Measurements from ENCODE around the gene TBX3.

TBX3 gene

GRCh38 chr12:114693059-114693531, 9.1 kb upstream of the TBX3 start:
- no peak overlapping the region for H3K4me3 Mint-ChIP-seq
- peaks cover 99% of the 10 kb centered on the region for H3K27me3 Mint-ChIP-seq
- DNase-seq (ENCODE audit: low spot score in 2 of 2) (no peak), ATAC-seq (replicated peaks; ENCODE audit: extremely low read depth, poor library complexity, severe bottlenecking) (no peak)
- H3K27ac Mint-ChIP-seq (ENCODE audit: low read depth), result no peak overlapping the region
- H3K9me3 Mint-ChIP-seq, result no peaks in the 10 kb centered on the region
- H3K4me1 Mint-ChIP-seq, result no peaks in the 10 kb centered on the region
- H3K36me3 Mint-ChIP-seq (ENCODE audit: insufficient read depth), result no peaks in the 10 kb centered on the region

GRCh38 chr12:114692186-114693058, 8.4 kb upstream of the TBX3 start:
- ATAC-seq (replicated peaks; ENCODE audit: extremely low read depth, poor library complexity, severe bottlenecking), result no peak
- Mint-ChIP-seq H3K4me3 (no peak overlapping the region), H3K36me3 (ENCODE audit: insufficient read depth) (no peaks in the 10 kb centered on the region), H3K9me3 (no peaks in the 10 kb centered on the region), H3K27ac (ENCODE audit: low read depth) (no peak overlapping the region), H3K4me1 (no peaks in the 10 kb centered on the region), H3K27me3 (peaks cover 97% of the 10 kb centered on the region)
- no peak for DNase-seq (ENCODE audit: low spot score in 2 of 2)

GRCh38 chr12:114691763-114692185, 7.8 kb upstream of the TBX3 start:
- Mint-ChIP-seq H3K27me3 (peaks cover 97% of the 10 kb centered on the region), H3K27ac (ENCODE audit: low read depth) (no peak overlapping the region), H3K4me1 (no peaks in the 10 kb centered on the region), H3K4me3 (no peak overlapping the region), H3K36me3 (ENCODE audit: insufficient read depth) (no peaks in the 10 kb centered on the region), H3K9me3 (no peaks in the 10 kb centered on the region)
- ATAC-seq (replicated peaks; ENCODE audit: extremely low read depth, poor library complexity, severe bottlenecking), result no peak
- no peak for DNase-seq (ENCODE audit: low spot score in 2 of 2)

GRCh38 chr12:114691196-114691595, 7.2 kb upstream of the TBX3 start:
- H3K27me3 Mint-ChIP-seq, result peaks cover 98% of the 10 kb centered on the region
- no peak overlapping the region for H3K27ac Mint-ChIP-seq (ENCODE audit: low read depth)
- no peaks in the 10 kb centered on the region for H3K9me3 Mint-ChIP-seq
- no peaks in the 10 kb centered on the region for H3K36me3 Mint-ChIP-seq (ENCODE audit: insufficient read depth)
- no peaks in the 10 kb centered on the region for H3K4me1 Mint-ChIP-seq
- DNase-seq (ENCODE audit: low spot score in 2 of 2) (no peak), ATAC-seq (replicated peaks; ENCODE audit: extremely low read depth, poor library complexity, severe bottlenecking) (no peak)
- H3K4me3 Mint-ChIP-seq, result no peak overlapping the region

GRCh38 chr12:114690267-114691135, 6.5 kb upstream of the TBX3 start:
- Mint-ChIP-seq H3K36me3 (ENCODE audit: insufficient read depth) (no peaks in the 10 kb centered on the region), H3K9me3 (no peaks in the 10 kb centered on the region), H3K27ac (ENCODE audit: low read depth) (no peak overlapping the region), H3K27me3 (peaks cover 98% of the 10 kb centered on the region), H3K4me3 (no peak overlapping the region), H3K4me1 (no peaks in the 10 kb centered on the region)
- DNase-seq (ENCODE audit: low spot score in 2 of 2) (no peak), ATAC-seq (replicated peaks; ENCODE audit: extremely low read depth, poor library complexity, severe bottlenecking) (no peak)

DNA sequence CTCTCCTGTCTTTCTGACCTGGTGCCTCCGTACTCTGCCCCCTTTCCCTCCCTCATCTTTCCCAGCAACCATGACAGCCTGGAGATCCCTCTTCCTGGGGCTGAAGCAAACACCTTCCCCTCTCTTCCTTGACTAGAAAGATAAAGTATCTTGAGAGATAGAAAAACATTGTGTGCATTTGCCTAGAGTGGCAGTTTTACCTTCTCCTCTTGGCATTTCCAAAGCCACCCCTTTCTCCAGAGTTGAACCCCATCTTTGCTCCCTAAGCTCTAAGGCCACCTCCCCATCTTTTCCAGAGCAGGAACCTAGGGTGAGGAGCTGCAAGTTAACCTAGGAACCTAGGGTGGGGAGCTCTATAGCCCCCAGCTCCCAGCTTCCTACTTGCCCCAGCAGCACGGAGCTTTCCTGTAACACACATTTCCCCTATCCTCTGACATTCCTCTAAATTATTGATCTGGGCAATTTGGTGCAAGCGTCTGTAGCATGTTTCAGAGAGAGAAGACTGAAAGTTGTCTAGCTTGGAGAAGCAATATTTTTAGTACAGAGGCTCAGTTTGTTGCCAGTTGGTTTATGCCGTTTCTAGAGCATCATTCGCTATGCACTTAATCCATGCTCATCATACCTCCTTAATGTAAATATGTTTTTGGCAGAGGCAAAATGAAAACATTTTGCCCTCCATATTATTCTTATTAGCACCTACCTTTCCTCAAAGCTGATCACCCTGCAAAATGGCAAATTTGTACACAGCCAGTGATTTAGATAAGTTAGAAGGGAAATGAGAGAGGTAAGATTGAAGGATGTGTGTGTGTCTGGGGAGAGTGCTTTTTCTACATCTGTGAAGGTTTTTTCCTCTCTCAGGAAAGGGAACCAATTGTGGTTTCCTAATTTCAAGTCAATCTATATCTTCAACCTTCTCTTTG, 5.4 kb upstream of the TBX3 start:
- DNase-seq (ENCODE audit: low spot score in 2 of 2) (no peak), ATAC-seq (replicated peaks; ENCODE audit: extremely low read depth, poor library complexity, severe bottlenecking) (no peak)
- H3K36me3 Mint-ChIP-seq (ENCODE audit: insufficient read depth), result no peaks in the 10 kb centered on the region
- H3K9me3 Mint-ChIP-seq, result no peaks in the 10 kb centered on the region
- H3K27me3 Mint-ChIP-seq, result peaks cover 98% of the 10 kb centered on the region
- no peak overlapping the region for H3K27ac Mint-ChIP-seq (ENCODE audit: low read depth)
- peaks cover under 1% of the 10 kb centered on the region for H3K4me1 Mint-ChIP-seq
- no peak overlapping the region for H3K4me3 Mint-ChIP-seq

DNA sequence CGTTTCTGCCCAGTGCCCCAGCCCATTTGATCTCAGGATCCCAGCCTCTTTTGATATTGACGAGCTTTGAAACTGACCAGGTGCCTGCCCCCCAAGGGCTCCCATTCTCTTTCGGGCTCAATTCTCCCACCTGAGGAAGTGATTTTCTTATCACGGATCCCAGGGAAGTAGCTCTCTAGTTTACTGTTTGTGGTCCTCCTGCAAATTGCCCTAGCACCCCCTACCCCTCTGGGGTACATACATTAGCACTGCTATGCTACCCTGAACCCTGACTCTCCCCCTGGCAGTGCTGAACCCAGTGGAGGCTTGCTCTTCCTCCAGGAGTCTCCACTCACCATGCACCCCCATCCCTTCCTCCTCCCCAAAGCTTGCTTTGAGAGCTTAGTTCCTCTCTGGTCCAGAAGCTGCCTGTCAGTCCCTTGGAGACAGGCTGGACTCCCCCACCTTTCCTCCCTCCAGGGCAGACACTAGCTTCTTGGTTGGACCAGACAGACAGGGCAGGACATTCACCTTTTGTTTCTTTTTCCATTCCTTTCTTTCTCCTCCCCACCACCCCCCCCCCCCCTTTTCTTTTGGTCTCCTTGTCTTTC, 4.4 kb upstream of the TBX3 start:
- Mint-ChIP-seq H3K36me3 (ENCODE audit: insufficient read depth) (peaks cover 6% of the 10 kb centered on the region), H3K4me3 (no peak overlapping the region), H3K27ac (ENCODE audit: low read depth) (no peak overlapping the region), H3K27me3 (peaks cover 98% of the 10 kb centered on the region), H3K4me1 (peaks cover 10% of the 10 kb centered on the region), H3K9me3 (no peaks in the 10 kb centered on the region)
- no peak for DNase-seq (ENCODE audit: low spot score in 2 of 2)
- no peak for ATAC-seq (replicated peaks; ENCODE audit: extremely low read depth, poor library complexity, severe bottlenecking)

DNA sequence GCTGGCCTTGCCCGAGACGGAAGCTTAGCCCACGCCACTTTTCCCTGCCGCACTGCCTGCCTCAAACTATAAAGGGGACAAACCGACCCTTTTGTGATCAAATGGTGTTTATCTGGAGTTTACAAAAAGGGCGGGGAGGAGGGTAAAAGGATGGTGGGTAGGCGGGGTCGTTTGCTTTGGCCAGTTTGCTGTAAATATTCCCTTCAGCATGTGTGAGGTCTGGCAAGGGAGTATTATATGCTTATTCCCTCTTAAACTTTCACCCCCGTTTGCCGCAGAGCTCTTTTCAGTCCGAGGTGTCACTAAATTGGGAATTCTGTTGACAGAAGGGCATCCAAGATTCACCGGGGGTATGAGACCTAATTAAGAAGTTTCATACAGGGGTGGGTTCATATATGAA, 3.8 kb upstream of the TBX3 start:
- peaks cover 16% of the 10 kb centered on the region for H3K4me1 Mint-ChIP-seq
- no peaks in the 10 kb centered on the region for H3K9me3 Mint-ChIP-seq
- H3K27ac Mint-ChIP-seq (ENCODE audit: low read depth), result no peak overlapping the region
- no peak for DNase-seq (ENCODE audit: low spot score in 2 of 2)
- no peak for ATAC-seq (replicated peaks; ENCODE audit: extremely low read depth, poor library complexity, severe bottlenecking)
- H3K36me3 Mint-ChIP-seq (ENCODE audit: insufficient read depth), result peaks cover 6% of the 10 kb centered on the region
- H3K27me3 Mint-ChIP-seq, result peaks cover 98% of the 10 kb centered on the region
- no peak overlapping the region for H3K4me3 Mint-ChIP-seq

DNA sequence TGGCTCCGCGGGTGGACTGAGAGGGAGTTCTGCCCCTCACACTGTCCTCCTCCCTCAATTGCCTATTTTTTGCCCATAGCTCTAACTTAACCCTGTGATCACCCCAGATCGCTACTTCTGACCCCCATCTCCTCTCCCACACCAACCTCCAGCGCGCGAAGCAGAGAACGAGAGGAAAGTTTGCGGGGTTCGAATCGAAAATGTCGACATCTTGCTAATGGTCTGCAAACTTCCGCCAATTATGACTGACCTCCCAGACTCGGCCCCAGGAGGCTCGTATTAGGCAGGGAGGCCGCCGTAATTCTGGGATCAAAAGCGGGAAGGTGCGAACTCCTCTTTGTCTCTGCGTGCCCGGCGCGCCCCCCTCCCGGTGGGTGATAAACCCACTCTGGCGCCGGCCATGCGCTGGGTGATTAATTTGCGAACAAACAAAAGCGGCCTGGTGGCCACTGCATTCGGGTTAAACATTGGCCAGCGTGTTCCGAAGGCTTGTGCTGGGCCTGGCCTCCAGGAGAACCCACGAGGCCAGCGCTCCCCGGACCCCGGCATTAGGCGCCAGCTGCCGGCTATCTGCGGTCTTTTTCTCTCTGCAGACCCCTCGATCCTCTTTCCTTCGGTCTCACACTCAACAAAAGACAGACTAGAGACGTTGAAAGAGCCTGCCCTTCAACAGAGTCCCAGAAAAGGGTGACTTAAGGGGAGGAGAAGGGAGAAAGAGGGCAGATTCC, 3.0 kb upstream of the TBX3 start:
- Mint-ChIP-seq H3K27me3 (peaks cover 98% of the 10 kb centered on the region), H3K9me3 (no peaks in the 10 kb centered on the region), H3K27ac (ENCODE audit: low read depth) (no peak overlapping the region), H3K4me1 (peaks cover 16% of the 10 kb centered on the region), H3K4me3 (no peak overlapping the region), H3K36me3 (ENCODE audit: insufficient read depth) (peaks cover 6% of the 10 kb centered on the region)
- no peak for ATAC-seq (replicated peaks; ENCODE audit: extremely low read depth, poor library complexity, severe bottlenecking)
- no peak for DNase-seq (ENCODE audit: low spot score in 2 of 2)

- no peaks in the 10 kb centered on the region for H3K9me3 Mint-ChIP-seq
- H3K27me3 Mint-ChIP-seq, result peaks cover 98% of the 10 kb centered on the region
- peaks cover 6% of the 10 kb centered on the region for H3K36me3 Mint-ChIP-seq (ENCODE audit: insufficient read depth)
- H3K27ac Mint-ChIP-seq (ENCODE audit: low read depth), result no peak overlapping the region
- peaks cover 16% of the 10 kb centered on the region for H3K4me1 Mint-ChIP-seq
- no peak for ATAC-seq (replicated peaks; ENCODE audit: extremely low read depth, poor library complexity, severe bottlenecking)
- H3K4me3 Mint-ChIP-seq, result no peak overlapping the region
- no peak for DNase-seq (ENCODE audit: low spot score in 2 of 2)
These were observed 2.4 kb upstream of the TBX3 start for GRCh38 chr12:114686426-114686772.

DNA sequence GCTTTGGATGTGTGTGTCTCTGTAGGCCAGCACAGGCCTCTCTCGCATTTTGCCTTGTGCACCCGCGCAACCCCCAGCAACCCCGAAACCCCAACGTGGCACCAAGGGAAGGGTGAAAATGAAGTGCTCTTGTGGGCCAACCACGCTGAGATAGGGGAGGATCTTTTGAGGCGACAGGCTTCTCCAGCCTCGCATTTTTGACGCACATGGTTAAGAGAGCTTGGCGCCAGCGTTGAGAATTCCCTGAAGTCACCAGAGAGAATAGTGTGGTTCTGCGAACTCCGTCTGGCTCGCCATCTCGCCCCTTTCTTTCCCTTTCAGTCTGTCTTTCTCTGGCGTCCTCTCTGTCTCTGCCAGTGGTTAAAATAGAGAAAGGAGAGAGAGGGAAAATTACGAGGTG, 1.9 kb upstream of the TBX3 start:
- Mint-ChIP-seq H3K4me3 (no peak overlapping the region), H3K27ac (ENCODE audit: low read depth) (no peak overlapping the region), H3K4me1 (peaks cover 16% of the 10 kb centered on the region), H3K9me3 (no peaks in the 10 kb centered on the region), H3K36me3 (ENCODE audit: insufficient read depth) (peaks cover 6% of the 10 kb centered on the region), H3K27me3 (peaks cover 98% of the 10 kb centered on the region)
- no peak for DNase-seq (ENCODE audit: low spot score in 2 of 2)
- ATAC-seq (replicated peaks; ENCODE audit: extremely low read depth, poor library complexity, severe bottlenecking), result no peak

All from central memory CD8-positive, alpha-beta T cell (primary cell).